ENCODE measurements around the gene HOXA3. TPM values are rescaled to one million over a fixed set of nuclear protein-coding genes. Genes with fewer than 3 reads are reported as not detected.

HOXA3 gene
- total RNA-seq, 3 donors from 2014 or later, result 4.5 to 6.4 (median 4.6) TPM

- TF ChIP-seq POLR2A (IDR thresholded peaks at IDR 0.05), result no peak
- no peak for TF ChIP-seq POLR2AphosphoS5 (IDR thresholded peaks at IDR 0.05)
- TF ChIP-seq CTCF (IDR thresholded peaks at IDR 0.05), result no peak
- Histone ChIP-seq H3K27ac (peak overlapping the region; percentile 94 to 98), H3K4me3 (peak overlapping the region; percentile 44 to 83 (median 71)), H3K9me3 (no peaks in the 10 kb centered on the region), H3K36me3 (no peaks in the 10 kb centered on the region), H3K27me3 (no peaks in the 10 kb centered on the region), H3K4me1 (peaks cover 0 to 3% of the 10 kb centered on the region in 2 donors)
- no peak for DNase-seq (ENCODE audit: low spot score in 2 of 2)
- intact Hi-C loops (cut with DNase I; ENCODE audit: low total_unique reads), result no loop called here
Measured at GRCh38 chr7:27101957-27102580, 50.3 kb downstream of the HOXA3 start.

GRCh38 chr7:27101171-27101956 lies 51.0 kb downstream of the HOXA3 start:
- H3K4me1 ChIP-seq, result peaks cover 0 to 3% of the 10 kb centered on the region in 2 donors
- DNase-seq (ENCODE audit: low spot score in 2 of 2), result no peak
- intact Hi-C loops (cut with DNase I; ENCODE audit: low total_unique reads), result no loop called here
- peak overlapping the region; percentile 44 to 83 (median 71) for H3K4me3 ChIP-seq
- H3K9me3 ChIP-seq, result no peaks in the 10 kb centered on the region
- H3K36me3 ChIP-seq, result no peaks in the 10 kb centered on the region
- no peaks in the 10 kb centered on the region for H3K27me3 ChIP-seq
- peak overlapping the region; percentile 94 to 98 for H3K27ac ChIP-seq
- TF ChIP-seq POLR2AphosphoS5 (IDR thresholded peaks at IDR 0.05) (no peak), CTCF (IDR thresholded peaks at IDR 0.05) (no peak), POLR2A (IDR thresholded peaks at IDR 0.05) (no peak)

- H3K9me3 ChIP-seq, result no peaks in the 10 kb centered on the region
- H3K4me1 ChIP-seq, result peaks cover 0 to 3% of the 10 kb centered on the region in 2 donors
- TF ChIP-seq POLR2A (IDR thresholded peaks at IDR 0.05) (no peak), POLR2AphosphoS5 (IDR thresholded peaks at IDR 0.05) (no peak), CTCF (IDR thresholded peaks at IDR 0.05) (no peak)
- H3K27ac ChIP-seq, result peak overlapping the region; percentile 94 to 98
- intact Hi-C loops (cut with DNase I; ENCODE audit: low total_unique reads), result no loop called here
- no peaks in the 10 kb centered on the region for H3K36me3 ChIP-seq
- H3K4me3 ChIP-seq, result peak overlapping the region; percentile 44 to 83 (median 71)
- no peaks in the 10 kb centered on the region for H3K27me3 ChIP-seq
- no peak for DNase-seq (ENCODE audit: low spot score in 2 of 2)
Measured at GRCh38 chr7:27100694-27101170, 51.7 kb downstream of the HOXA3 start.

GRCh38 chr7:27099453-27100370 lies 52.7 kb downstream of the HOXA3 start:
- no peak for DNase-seq (ENCODE audit: low spot score in 2 of 2)
- Histone ChIP-seq H3K4me1 (peaks cover 0 to 3% of the 10 kb centered on the region in 2 donors), H3K27me3 (no peaks in the 10 kb centered on the region), H3K27ac (peak overlapping the region; percentile 98 to 99), H3K36me3 (no peaks in the 10 kb centered on the region), H3K4me3 (peak overlapping the region in 2 of 3 donors; percentile 83 to 99), H3K9me3 (no peaks in the 10 kb centered on the region)
- TF ChIP-seq CTCF (IDR thresholded peaks at IDR 0.05), result no peak
- no peak for TF ChIP-seq POLR2A (IDR thresholded peaks at IDR 0.05)
- TF ChIP-seq POLR2AphosphoS5 (IDR thresholded peaks at IDR 0.05), result no peak
- intact Hi-C loops (cut with DNase I; ENCODE audit: low total_unique reads), result loop anchor here (5.0 kb wide), 2 partner anchors 43 to 608 kb away; partner anchors contain the start of gene HOXA5

All from breast epithelium (tissue), 4 donors.